H7 (cell line): ENCODE data around the gene SPINK5. TPM values are rescaled to one million over a fixed set of nuclear protein-coding genes. Genes with fewer than 3 reads are reported as not detected.

ENCODE experiments used
- DNase-seq: peaks from one replicate; pipeline ENCODE4 v3.0.0; 2012
- H3K27me3 ChIP-seq: 2 replicates; pipeline ENCODE4 v1.6.0; 2011; ENCODE audit warnings: mild to moderate bottlenecking, low read length; ENCODE audit not compliant: control insufficient read depth, insufficient read depth
- H3K36me3 ChIP-seq: replicated peaks from 2 replicates; pipeline ENCODE4 v1.5.1; 2011; ENCODE audit warnings: low read length; ENCODE audit not compliant: control insufficient read depth, insufficient read depth
- H3K4me3 ChIP-seq: 2 replicates; pipeline ENCODE4 v1.5.1; 2011; ENCODE audit warnings: low read depth, mild to moderate bottlenecking, control low read depth, low read length, moderate library complexity; ENCODE audit not compliant: insufficient read depth
- total RNA-seq: library from RNA; depleted of rRNA; stranded (reverse); fragments of >200 nt; shearing (Covaris generic); gene quantifications from 2 replicates; pipeline ENCODE4 v1.2.3, GENCODE V29; 2014

Gene SPINK5
- total RNA-seq, 1 experiment from 2014 or later = 0.83 TPM

- Histone ChIP-seq H3K36me3 (no peaks in the 10 kb centered on the region), H3K27me3 (no peaks in the 10 kb centered on the region), H3K4me3 (no peak overlapping the region)
- no peak for DNase-seq
Observed at GRCh38 chr5:148075529-148075928, 11.7 kb downstream of the SPINK5 start.

GRCh38 chr5:148083203-148083602 is 19.4 kb downstream of the SPINK5 start:
- Histone ChIP-seq H3K36me3 (no peaks in the 10 kb centered on the region), H3K27me3 (no peaks in the 10 kb centered on the region), H3K4me3 (no peak overlapping the region)
- no peak for DNase-seq

GRCh38 chr5:148084269-148084668 is 20.5 kb downstream of the SPINK5 start:
- Histone ChIP-seq H3K36me3 (no peaks in the 10 kb centered on the region), H3K4me3 (no peak overlapping the region), H3K27me3 (no peaks in the 10 kb centered on the region)
- peak; percentile 8 for DNase-seq

- no peak for DNase-seq
- Histone ChIP-seq H3K4me3 (no peak overlapping the region), H3K36me3 (no peaks in the 10 kb centered on the region), H3K27me3 (no peaks in the 10 kb centered on the region)
Observed at GRCh38 chr5:148085310-148085709, 21.5 kb downstream of the SPINK5 start.

GRCh38 chr5:148085977-148086705 is 22.4 kb downstream of the SPINK5 start:
- DNase-seq = no peak
- Histone ChIP-seq H3K36me3 (no peaks in the 10 kb centered on the region), H3K4me3 (no peak overlapping the region), H3K27me3 (no peaks in the 10 kb centered on the region)

- no peak overlapping the region for H3K4me3 ChIP-seq
- DNase-seq = no peak
- H3K27me3 ChIP-seq = no peaks in the 10 kb centered on the region
- H3K36me3 ChIP-seq = no peaks in the 10 kb centered on the region
Observed at GRCh38 chr5:148090146-148090772, 26.5 kb downstream of the SPINK5 start.

GRCh38 chr5:148090773-148091250 is 27.0 kb downstream of the SPINK5 start:
- Histone ChIP-seq H3K36me3 (no peaks in the 10 kb centered on the region), H3K4me3 (no peak overlapping the region), H3K27me3 (no peaks in the 10 kb centered on the region)
- DNase-seq = no peak

GRCh38 chr5:148091991-148092964 is 28.5 kb downstream of the SPINK5 start:
- H3K27me3 ChIP-seq = no peaks in the 10 kb centered on the region
- H3K36me3 ChIP-seq = no peaks in the 10 kb centered on the region
- no peak overlapping the region for H3K4me3 ChIP-seq
- no peak for DNase-seq

GRCh38 chr5:148094336-148094735 is 30.6 kb downstream of the SPINK5 start:
- H3K36me3 ChIP-seq = no peaks in the 10 kb centered on the region
- no peaks in the 10 kb centered on the region for H3K27me3 ChIP-seq
- H3K4me3 ChIP-seq = no peak overlapping the region
- DNase-seq = no peak

- Histone ChIP-seq H3K4me3 (no peak overlapping the region), H3K36me3 (peaks cover 1% of the 10 kb centered on the region), H3K27me3 (no peaks in the 10 kb centered on the region)
- DNase-seq = no peak
Observed at GRCh38 chr5:148104226-148104625, 40.4 kb downstream of the SPINK5 start.

GRCh38 chr5:148107608-148108007 is 43.8 kb downstream of the SPINK5 start:
- no peak for DNase-seq
- Histone ChIP-seq H3K36me3 (peaks cover 1% of the 10 kb centered on the region), H3K27me3 (no peaks in the 10 kb centered on the region), H3K4me3 (no peak overlapping the region)

GRCh38 chr5:148113243-148113642 is 49.5 kb downstream of the SPINK5 start:
- H3K36me3 ChIP-seq = peaks cover 5% of the 10 kb centered on the region
- no peak for DNase-seq

GRCh38 chr5:148120317-148120716 is 56.5 kb downstream of the SPINK5 start:
- H3K36me3 ChIP-seq = peaks cover 4% of the 10 kb centered on the region
- H3K27me3 ChIP-seq = no peaks in the 10 kb centered on the region
- DNase-seq = no peak
- H3K4me3 ChIP-seq = no peak overlapping the region

More at GRCh38 chr5:148113243-148113642, 49.5 kb downstream of the SPINK5 start:
- Histone ChIP-seq H3K27me3 (no peaks in the 10 kb centered on the region), H3K4me3 (no peak overlapping the region)

GRCh38 chr5:148125641-148126040 is 61.9 kb downstream of the SPINK5 start:
- H3K27me3 ChIP-seq = no peaks in the 10 kb centered on the region
- peak; percentile 26 for DNase-seq
- no peak overlapping the region for H3K4me3 ChIP-seq
- no peaks in the 10 kb centered on the region for H3K36me3 ChIP-seq
